HG03095 (cell line): ENCODE measurements around the gene RANBP1.

Source experiments
- ATAC-seq: cut with Tn5 transposase; IDR thresholded peaks from one replicate; pipeline ENCODE4 v1.9.1; 2021; ENCODE audit warnings: moderate library complexity; ENCODE audit not compliant: unreplicated experiment

Gene RANBP1

GRCh38 chr22:20087319-20088262, 28.3 kb upstream of the RANBP1 start:
- ATAC-seq: no peak

- no peak for ATAC-seq
Observed at GRCh38 chr22:20088263-20088648, 27.6 kb upstream of the RANBP1 start.

GRCh38 chr22:20089226-20089976, 26.5 kb upstream of the RANBP1 start:
- ATAC-seq: no peak

GRCh38 chr22:20089977-20090729, 25.8 kb upstream of the RANBP1 start:
- ATAC-seq: no peak

- no peak for ATAC-seq
Observed at GRCh38 chr22:20090730-20091240, 25.1 kb upstream of the RANBP1 start.

DNA sequence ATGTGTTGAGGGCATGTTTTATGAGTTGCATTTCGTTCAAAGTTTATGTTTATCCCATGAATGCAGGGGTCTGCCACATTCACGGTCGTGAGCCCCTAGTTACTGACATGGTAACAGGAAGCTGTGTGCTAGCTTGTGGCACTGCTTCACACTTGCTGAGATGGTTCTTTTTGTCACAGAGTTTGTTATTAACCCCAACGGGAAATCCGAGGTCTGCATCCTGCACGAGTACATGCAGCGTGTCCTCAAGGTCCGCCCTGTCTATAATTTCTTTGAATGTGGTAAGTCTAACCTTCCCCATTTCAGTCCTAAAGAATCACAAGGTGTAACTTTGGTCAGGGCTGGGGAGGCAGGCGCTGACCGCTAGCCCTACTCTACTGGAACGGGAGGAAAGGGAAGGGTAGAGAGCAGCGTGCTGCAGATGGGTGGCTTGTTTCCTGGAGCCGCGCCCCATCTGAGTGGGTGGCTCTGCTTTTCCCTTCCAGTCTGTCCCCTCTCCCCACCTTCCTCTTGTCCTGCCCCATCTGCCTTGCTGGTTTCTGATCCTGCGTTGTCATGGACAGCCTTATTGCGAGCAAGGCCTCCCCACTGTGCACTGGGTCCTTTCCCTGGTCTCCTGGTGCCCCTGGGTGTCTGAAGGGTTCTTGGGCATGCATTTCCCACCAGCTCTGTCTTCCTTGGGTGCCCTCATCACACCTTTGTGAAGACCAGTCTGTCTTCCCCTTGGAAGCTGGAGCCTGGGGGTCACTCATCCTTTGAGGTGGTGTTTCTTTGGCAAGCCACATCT, 24.0 kb upstream of the RANBP1 start:
- no peak for ATAC-seq

GRCh38 chr22:20092477-20092854, 23.4 kb upstream of the RANBP1 start:
- ATAC-seq: no peak

DNA sequence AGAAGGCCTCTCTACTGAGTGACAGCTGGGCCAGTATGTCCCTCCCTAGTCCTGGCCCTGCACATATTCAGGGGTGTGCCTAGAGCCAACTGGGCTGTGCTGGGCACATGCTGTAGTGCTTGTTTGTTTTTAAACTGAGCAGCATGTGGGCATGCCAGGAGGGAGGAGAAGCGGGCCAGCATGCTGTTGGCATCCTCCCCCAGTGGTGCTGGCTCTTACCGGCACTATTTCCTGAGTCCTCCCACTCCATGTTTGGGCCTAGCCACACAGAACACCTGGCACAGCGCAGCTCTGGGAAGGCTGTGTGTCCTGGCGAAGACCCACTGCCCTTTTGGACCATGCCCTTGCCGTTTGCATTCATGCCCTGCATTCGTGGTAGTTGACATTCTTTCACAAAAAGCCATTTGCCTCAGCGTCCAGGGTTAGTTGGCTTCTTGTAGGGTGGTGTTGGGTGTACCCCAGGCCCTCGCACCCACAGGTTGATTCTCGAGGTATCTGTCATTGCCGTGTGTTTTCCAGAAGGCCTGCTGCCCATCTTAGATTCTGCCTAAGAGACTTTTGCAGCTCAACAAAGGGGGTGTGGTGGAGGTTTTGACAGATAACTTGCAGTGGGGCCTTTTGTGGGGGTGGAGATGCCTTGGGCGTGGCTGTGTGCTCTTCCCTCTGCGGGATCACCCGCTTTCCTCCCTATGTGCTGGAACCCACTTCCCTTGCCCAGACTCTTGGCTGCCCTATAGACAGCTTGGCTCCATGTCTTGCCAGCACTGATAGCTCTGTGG, 22.3 kb upstream of the RANBP1 start:
- ATAC-seq: no peak

DNA sequence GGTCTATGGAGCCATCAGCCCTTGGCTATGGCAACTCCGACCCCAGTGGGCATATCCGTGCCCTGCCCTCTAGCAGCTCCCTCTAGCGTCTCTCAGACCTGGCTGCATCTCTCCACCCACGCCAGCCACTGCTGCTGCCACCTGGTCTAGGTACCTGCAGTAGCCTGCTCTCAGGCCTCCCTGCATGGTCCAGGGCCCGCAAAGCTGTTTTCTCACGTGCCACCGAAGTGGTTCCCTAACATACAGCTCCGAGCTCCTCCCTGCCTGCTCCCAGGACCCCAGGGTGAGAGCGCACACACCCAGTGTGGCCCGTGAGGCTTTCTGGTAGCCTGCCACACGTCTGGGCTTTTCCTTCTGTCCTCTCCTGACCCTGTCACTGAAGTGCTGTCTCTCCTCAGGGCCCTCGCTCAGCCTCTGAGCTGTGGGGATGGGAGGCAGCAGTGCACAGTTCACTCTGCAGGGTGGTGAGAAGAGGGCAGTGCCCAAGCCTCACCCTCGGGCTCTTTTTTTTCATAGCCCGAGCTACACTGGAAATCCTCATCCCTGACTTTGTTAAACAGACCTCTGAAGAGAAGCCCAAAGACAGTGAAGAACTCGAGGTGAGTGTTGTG, 21.6 kb upstream of the RANBP1 start:
- no peak for ATAC-seq

GRCh38 chr22:20095521-20095920, 20.4 kb upstream of the RANBP1 start:
- ATAC-seq: no peak

DNA sequence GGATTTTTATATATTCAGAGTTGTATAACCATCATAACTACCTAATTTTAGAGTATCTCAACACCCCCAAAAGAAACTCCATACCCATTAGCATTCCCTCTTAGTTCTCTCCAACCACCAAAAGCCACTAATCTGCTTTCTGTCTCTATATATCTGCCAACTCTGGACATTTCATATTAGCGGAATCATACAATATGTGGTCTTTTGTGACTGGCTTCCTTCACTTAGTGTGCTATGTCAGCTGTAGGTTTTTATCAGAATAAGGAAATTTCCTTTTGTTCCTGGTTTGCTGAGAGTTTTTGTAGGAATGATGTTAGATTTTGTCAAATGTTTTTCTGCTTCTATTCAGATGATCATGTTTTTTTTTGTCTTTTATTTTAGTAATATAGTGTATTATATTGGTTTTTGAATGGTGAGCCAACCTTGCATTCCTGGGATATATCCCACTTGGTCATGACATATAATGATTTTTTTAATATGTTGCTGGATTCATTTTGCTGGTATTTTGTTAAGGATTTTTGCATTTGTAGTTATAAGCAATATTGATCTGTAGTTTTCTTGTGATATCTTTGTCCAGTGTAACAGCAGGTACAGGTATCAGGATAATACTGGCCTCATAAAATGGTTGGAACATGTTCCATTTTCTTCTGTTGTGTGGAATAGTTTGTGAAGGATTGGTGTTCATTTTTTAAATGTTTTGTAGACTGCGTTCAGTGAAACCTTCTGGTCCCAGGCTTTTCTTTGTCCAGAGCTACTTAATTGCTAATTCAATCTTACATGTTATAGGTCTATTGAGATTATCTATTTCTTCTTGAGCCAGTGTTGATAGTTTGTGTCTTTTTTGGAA, 19.1 kb upstream of the RANBP1 start:
- ATAC-seq: no peak

- no peak for ATAC-seq
Observed at GRCh38 chr22:20099099-20099711, 16.7 kb upstream of the RANBP1 start.

- no peak for ATAC-seq
Observed at GRCh38 chr22:20101638-20102037, 14.3 kb upstream of the RANBP1 start.

DNA sequence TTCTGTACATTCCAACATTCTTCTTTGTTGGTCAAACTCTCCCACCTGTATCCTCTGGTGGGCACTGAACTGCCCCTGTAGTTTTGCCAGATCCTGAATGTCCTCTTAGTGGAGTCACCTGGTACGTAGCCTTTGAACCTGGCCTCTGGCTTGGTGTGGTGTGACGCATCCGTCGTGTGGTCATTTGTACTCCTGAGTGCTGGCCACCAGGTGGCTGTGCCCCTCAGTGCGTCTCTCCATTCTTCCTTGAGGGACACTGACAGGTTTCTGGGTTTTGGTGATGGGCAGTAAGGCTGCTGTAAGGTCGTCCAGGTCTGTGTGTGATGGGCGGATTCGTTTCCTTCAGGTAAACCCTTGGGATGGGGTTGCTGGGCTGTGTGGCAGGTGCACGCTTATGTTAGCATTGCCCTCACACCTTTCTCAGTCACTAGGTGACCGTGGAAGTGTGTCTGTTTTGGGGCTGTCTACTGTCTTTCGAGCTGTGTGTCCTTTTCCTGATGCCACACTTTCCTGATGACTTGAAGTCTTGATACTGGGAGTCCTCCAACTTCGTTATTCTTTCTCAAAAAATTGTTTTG, 13.6 kb upstream of the RANBP1 start:
- no peak for ATAC-seq

GRCh38 chr22:20105456-20106204, 10.3 kb upstream of the RANBP1 start:
- no peak for ATAC-seq

DNA sequence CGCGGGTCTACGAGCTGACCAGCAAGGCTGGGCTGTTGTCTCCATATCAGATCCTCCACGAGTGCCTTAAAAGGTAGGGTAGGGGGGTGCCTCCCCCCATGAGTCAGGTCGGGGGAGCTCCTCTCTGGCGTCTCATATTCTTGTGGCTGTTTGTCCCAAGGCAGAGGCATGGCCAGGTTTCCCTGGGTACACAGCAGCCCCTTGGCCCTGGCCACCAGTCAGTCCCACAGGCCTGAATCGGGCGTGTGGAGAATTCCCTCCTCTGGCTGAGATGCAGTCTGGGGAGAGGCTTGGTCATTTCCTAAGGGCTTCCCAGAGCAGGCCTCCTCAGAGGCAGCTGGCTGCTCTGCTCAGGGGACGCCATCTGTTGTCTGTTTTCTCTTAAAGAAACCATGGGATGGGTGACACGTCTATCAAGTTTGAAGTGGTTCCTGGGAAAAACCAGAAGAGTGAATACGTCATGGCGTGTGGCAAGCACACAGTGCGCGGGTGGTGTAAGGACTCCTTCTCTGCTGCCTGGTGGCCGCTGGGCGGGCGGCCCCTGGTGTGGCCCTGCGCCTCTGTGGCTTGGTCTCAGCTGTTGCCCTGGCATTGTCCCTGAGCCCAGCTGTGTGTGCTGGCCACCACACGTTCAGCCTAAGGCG, 9.6 kb upstream of the RANBP1 start:
- no peak for ATAC-seq
